NCI-H2196 (cell line): ENCODE measurements around the gene PRKCA.
"Not testable (repeated sequence)": the region's sequence is repeated elsewhere in the genome, so short reads cannot be mapped to it uniquely, and the experiment has no call there.

Experiments
- DNase-seq: peaks from one replicate; lab custom pipeline; 2025; ENCODE audit not compliant: unreplicated experiment; lab: John Stamatoyannopoulos, UW

The PRKCA gene

DNA sequence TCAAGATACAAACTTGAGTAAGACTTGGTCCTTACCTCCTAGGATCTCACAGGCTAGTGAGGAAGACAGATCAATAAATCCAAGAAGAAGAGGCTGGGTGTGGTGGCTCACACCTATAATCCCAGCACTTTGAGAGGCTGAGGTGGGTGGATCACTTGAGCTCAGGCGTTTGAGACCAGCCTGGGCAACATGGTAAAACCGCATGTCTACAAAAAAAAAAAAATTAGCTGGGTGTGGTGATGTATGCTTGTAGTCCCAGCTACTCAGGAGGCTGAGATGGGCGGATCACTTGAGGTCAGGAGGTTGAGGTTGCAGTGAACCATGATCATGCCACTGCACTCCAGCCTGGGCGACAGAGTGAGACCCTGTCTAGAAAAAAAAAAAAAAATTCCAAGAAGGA lies 423.0 kb downstream of the PRKCA start:
- not testable (repeated sequence) for DNase-seq

DNA sequence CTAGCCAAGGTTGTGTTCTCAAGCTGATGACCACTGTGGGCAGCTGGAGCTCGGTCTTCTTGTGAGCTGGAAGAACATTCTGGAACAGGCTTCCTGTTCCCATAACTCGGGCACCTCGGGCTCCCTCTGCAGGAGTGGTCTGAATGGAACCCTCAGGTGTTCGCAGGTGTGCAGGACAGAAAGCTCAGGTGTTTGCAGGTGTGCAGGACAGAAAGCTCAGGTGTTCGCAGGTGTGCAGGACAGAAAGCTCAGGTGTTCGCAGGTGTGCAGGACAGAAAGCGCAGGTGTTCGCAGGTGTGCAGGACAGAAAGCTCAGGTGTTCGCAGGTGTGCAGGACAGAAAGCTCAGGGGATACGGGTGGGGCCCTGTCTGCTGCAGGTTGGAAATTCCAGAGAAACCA lies 423.5 kb downstream of the PRKCA start:
- no peak for DNase-seq

DNA sequence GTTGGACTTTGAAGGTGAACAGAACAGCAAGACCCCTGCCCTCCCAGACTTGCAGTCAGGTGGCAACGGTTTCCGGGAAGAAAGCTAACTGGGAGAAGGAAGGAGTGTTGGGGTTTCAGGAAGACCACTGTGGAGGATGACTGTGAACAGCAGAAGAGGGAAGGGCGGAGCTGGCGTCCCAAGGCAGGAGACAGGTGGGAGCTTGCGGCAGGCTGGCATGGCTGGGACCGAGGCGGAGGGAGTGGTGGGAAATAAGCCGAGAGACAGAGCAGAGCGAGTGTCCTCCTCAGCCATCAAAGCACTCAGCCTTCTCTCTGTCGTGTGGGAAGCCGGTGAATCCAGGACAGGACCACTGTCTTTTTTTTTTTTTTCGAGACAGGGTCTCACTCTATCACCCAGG lies 424.0 kb downstream of the PRKCA start:
- DNase-seq = no peak

DNA sequence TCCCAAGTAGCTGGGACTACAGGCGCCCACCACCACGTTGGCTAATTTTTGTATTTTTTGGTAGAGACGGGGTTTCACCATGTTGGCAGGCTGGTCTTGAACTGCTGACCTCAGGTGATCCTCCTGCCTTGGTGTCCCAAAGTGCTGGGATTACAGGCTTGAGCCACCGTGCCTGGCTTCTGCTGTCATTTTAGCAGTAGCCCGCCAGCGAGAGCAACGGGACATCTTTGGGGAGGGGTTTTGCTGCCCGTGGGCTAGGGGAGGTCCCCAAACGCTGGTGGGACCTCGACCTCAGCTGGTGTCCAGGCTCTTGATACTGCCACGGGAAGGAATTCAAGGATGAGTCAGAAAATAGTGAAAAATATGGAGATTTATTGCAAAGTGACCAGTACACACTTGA lies 424.4 kb downstream of the PRKCA start:
- DNase-seq = no peak

DNA sequence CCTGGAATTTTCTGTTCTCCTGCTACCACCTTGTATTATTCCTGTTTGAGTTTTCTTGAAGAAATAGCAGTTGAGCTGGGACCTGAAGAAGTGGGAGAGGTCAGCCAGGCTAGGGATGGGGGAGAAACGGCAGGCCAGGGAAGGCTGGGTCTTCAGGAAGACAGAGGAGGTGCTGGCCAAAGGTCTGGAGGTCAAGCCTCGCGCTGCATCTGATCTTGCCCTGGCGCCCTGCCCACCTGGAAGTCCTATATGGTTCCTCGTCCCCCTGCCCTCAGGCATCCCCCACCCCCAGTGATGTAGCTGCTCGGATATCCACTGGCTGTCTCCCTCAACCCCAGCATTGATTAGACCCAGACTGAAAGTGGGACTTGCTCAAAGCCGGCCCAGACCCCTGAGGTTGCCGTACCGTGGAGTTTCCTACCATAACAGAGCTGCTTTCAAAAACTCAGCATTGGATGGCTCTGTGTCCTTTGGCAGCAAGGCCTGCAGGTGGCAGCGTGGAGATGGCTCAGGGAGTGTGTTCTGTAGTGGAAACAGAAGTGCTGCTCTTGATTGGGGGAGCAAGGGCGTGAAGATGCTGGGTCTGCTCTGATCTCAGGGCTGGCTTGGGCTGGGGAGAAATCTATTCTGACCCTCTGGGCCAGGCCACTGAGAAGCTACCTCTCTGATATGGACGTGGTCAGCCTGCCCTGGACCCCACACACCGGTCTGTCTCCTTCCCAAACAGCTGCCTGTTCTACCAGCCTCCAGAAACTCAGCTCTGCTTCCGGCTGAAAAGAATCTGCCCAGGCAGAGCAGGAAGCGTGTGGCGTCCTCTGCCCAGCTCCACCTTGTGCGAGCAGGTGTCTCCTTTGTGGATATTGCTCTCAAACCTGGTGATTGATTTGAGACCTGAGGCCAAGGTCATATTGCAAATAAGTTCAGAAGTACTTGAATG lies 425.5 kb downstream of the PRKCA start:
- peak; percentile 86 for DNase-seq

DNA sequence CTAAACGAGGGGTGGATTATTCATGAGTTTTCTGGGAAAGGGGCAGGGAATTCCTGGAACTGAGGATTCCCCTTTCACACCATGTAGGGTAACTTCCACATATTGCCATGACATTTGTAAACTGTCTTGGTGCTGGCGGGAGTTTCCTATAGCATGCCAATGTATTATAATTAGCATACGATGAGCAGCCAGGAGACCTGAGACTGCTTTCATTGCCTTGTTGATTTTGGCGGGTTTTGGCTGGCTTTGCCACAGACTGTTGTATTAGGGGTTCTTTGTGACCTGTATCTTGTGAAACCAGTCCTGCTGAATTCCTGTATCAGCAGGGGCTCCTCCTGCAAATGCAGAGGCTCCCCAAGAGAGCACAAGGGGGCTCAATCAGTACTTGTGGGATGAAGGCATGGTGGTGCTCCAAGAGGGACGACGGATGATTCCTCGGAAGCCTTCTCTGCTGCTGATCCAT lies 428.1 kb downstream of the PRKCA start:
- no peak for DNase-seq

DNA sequence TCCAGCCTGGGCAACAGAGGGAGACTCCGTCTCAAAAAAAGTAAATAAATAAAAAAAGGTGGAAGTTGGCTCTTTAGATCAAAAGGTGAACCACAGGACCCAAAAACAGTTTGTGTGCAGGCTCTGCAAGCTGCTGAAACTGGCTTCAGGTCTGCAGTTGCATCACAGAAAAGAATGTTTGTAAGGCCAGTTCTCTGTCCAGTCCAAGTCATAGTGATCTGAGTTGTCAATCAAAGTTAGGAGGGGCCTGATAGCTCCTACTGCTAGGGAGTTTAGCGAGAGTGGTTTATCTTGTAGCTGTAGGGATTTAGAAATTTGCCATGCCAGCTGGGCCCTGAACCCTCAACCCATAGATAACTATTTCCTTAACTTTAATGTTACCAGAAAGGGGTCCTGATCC lies 431.3 kb downstream of the PRKCA start:
- DNase-seq = no peak

DNA sequence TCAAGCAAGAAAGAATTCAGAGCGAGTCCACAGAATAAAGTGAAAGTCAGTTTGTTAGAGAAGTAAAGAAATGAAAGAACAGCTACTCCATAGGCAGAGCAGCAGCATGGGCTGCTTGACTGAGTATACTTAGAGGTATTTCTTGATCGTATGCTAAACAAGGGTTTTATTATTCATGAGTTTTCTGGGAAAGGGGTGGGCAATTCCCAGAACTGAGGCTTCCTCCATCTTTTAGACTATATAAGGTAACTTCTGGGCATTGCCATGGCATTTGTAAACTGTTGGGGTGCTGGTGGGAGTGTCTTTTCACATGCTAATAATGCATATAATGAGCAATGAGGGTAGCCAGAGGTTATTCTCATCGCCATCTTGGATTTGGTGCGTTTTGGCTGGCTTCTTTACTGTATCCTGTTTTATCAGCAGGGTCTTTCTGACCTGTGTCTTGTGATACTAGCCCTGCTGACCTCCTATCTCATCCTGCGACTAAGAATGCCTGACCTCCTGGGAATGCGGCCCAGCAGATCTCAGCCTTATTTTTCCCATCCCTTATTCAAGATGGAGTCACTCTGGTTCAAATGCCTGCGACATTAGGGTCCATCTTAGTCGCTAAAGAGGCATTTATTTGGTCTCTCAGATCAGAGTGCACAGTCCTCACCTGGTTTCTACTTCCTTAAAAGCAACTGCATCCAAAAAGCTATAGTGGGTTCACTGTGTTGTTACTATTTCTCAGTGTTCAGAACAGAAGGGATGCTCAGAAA lies 432.0 kb downstream of the PRKCA start:
- DNase-seq = no peak

DNA sequence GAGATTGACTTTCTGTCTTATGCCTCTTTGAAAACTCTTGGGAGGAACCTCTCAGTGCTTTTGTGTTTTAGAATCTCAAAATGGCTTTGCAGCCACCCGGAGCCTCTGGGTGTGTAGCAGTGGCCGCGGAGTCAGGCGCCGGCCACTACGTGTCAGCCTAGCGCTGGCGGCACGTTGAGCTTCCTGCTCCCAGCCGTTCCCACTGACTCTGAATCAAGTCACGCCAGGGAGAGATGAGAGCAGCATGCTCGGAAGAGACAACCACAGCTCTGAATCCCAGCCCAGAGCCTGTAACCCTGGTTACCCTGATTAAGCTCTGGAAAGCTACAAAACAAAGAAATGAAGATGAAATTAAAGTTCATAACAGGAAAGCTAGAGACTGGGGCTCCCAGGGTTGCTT lies 435.1 kb downstream of the PRKCA start:
- no peak for DNase-seq

DNA sequence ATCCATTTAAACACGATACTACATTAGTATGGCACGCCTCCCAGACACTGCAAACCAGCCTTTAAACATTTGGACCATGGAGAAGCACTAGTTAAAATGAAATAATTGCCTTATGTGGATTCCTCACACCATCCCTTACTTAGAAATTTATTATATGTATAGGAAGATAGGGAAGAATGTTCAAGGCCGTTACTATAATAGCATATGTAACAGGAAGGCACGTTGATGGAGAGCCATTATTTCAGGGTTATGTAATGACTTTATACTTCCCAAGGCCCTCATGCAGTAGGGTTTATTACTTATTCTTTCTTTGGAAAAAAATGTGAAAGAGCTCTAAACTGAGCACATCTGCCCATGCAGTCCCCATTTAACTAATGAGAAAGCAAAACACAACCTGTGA lies 435.9 kb downstream of the PRKCA start:
- no peak for DNase-seq

DNA sequence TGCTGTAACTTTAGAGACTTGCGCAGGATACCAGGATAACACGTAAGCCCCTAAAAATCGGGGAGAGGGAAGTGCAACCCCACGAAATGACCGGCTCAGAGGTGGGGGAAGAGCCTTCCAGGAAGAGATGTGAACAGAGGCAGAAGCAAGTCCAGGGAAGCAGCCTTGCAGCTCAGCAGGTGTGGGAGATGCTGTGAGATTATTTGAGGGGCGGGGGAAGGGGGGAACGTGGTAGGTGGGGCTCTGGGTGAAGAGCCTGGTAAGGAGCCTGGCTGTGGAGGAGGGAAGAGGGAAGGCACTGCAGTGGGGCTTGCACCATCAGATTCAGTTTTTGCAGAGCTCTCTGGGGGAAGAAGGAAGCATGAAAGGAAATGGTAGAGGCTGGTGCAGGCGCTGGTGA lies 437.1 kb downstream of the PRKCA start:
- DNase-seq = no peak

DNA sequence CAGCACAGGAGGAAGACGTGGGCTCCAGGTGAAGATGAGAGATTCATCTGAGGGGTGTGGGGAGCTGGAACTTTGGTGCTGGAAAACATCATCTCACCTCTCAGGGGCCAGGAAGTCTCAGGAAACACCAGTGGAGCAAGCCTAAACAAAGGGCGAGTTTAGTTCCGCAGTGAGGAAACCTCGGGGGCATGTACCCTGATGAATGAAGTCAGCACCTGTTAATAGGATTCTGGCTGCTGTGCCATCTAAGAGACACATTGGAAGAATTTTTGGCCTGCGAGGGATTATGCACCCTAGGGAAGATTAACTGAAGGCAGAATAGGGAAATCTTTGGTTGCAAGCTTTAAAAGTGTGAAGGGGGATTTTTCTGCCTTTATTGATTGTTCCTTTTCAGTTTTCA lies 437.8 kb downstream of the PRKCA start:
- no peak for DNase-seq

DNA sequence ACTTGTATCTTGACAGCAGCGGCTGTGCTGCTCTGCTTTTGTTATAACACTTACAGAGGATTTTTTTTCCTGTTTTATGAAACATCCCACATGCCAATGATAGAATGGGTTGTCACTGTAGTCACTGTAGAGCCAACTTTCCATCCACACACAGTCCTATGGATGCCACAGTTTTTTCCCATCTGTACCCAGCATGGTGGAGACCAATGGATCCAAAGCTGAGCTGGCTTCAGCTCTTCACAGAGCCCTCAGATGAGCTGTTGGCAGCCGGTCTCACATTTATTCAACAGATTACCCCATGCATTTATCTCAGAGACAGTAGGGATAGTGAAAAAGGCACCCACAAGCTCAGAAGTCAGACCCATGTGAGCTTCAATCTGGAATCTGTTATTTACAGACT lies 441.1 kb downstream of the PRKCA start:
- DNase-seq = no peak

DNA sequence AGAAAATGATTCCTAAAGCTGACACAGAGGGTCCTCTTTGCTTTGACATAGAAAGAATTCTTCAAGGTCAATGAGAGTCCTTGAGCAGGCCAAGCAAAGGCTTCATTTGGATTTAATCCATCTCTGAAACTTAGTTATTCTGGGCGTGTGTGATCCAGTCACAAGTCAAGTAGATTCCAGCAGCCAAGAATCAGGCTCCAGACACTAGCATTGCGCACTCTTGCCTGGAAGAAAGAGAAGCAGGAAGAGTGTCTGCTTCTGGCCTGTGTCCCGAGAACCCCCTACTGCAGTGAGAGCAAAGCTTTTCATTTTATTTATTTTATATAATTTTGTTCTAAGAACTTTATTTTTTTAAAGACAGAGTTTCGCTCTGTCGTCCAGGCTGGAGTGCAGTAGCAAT lies 444.3 kb downstream of the PRKCA start:
- no peak for DNase-seq

DNA sequence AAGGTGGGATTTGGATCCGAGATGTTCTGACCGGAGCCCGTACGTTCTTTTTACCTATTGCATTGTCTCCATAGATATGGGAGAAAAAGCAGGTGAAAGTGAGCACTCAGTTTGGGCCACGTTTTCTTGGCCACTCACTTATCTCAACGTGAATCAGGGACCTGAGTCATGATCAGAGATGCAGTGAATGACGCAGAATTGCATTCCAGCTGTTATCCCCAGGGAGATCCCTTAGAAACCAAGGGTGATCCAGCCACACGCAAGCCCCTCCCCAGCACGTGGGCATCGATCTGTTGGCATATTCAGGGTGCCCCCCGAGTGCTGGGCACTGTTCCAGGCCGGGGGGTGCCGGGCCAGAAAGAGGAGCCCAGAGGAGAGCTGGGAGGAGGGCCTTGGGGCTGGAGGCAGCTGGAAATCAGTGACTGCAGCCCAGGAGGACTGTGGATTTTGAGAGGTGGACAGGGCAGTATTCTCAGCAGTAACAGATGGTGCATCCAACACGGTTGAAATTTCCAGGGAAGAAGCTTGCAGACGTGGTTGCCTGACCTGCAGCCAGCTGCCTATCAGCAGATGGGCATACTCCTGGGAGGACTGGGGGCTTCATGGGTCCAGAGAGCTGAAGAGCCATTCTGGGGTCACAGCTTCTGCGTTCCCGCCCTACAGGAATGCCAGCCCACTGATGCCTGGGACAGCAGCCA lies 445.3 kb downstream of the PRKCA start:
- DNase-seq = no peak

DNA sequence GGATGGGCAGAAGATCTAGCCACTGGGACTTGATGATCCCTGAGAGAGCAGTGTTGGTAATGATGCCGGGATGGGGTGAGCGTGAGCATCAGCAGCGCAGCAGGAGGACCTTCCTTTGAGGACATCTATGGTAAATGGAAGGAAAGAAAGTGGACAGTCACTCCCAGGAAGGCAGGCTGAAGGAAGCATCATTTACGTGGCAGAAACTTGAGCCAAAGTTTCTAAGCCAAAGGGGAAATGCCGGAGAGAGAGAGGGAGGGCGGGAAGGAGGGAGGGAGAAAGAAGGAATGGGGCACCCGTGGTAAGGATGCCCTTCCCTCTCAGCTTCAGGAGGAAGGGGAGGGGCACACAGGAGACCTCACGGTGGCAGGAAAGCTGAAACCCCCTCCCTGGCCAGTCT lies 446.2 kb downstream of the PRKCA start:
- no peak for DNase-seq

DNA sequence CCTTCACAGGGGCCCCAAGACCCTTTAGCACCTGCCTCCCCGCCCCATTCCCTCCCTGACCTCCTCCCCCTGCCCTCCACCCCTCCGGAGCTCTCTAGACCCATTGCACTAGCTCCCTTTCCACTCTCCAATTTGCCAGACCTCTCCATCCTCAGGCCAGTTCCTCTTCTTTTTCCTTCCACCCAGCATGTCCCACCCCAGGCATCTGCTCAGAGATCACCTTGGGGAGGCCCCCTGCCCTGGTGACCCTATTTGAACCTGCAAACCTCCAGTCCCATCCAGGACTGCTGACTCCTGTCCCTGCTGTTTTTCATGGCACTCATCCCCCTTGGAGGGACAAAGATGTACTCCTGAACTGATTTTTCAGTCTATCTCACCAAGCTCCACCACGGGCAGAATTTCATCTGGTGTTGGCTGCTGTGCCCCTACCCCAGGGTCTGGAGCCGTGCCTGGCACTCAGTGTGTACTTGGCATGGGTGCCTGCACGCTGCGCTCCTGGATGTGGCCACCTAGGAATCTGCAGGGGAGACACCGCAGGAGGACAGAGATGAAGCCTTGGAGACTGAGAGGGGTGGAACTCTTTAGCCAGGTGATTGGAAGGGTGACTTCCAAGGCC lies 446.9 kb downstream of the PRKCA start:
- no peak for DNase-seq

DNA sequence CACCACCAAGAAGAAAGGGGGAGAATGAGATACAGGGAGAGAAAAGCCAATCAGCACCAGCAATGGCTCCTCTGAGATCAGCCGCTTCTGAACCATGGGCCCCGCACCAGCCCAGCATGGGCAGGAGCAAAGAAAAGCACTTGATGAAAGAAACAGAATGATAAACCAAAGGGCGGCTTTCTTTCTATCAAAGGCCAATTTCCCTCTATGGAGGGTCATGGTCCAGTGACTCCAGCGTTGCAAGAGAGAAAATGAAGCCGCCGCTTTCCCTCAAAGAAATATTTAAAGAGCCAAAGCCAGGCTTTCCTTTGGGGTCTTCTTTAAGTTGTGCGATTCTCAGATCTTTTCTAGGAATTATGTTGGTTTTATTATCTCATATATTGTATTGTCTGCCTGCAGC lies 447.7 kb downstream of the PRKCA start:
- no peak for DNase-seq

DNA sequence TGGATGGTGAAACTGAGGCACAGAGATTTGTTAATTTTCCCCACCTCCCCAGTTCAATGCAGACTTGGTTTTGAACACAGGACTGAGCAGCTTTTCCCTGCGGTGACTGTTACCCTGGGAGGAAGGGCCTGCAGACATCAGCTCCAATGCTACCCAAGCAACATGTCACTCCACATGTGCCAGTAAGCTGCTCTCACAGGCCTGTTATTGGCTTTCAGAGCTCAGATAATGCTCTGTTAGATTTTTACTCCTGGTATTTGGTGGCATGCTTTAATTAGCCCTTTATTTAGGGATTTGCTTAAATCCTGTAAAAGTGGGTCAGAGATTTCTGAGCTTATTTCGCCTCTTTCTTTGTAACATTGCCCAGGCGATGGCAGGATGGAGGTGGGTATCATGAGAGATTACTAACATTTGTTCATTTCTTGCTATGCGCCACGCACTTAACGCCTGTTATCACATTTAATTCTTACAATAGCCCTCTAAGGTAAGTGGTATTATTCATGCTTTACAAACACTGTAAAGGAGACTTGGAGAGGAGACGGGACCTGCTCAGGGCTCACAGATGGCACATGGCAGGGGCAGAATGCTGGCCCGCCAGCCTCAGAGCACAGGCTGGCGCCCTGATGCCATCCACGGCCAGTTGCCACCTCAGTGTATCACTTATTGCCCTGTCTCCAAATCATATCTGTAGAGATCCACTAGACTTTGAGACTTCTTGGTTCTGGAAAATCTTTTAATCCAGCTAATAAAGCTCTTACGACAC lies 448.5 kb downstream of the PRKCA start:
- DNase-seq = no peak

DNA sequence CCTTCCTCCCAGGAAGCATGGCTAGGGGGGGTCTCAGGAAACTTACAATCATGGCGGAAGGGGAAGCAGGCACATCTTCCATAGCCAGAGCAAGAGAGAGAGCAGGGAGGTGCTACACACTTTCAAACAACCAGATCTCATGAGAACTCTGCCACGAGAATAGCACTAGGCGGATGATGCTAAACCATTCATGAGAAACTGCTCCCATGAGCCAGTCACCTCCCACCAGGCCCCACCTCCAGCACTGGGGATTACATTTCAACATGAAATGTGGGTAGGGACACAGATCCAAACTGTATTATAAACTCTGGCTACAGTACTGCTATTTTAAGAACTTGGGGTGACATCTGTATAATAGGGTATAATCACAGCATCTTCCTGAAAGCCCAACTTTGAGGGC lies 449.4 kb downstream of the PRKCA start:
- DNase-seq = no peak
